GM18868 (cell line): ENCODE results near the gene ATP6V0A4.
"Not testable (repeated sequence)": the region's sequence is repeated elsewhere in the genome, so short reads cannot be mapped to it uniquely, and the experiment has no call there.

Experiments
- ATAC-seq: cut with Tn5 transposase; IDR thresholded peaks from one replicate; pipeline ENCODE4 v1.9.1; 2021; ENCODE audit warnings: mild to moderate bottlenecking, moderate library complexity; ENCODE audit not compliant: unreplicated experiment

ATP6V0A4 gene

GRCh38 chr7:138705167-138705566 lies 92.8 kb downstream of the ATP6V0A4 start:
- ATAC-seq = no peak

GRCh38 chr7:138701537-138701923 lies 96.5 kb downstream of the ATP6V0A4 start:
- no peak for ATAC-seq

GRCh38 chr7:138700857-138701536 lies 97.0 kb downstream of the ATP6V0A4 start, which contains the start of gene SVOPL:
Gene SVOPL, minus strand, starts transcription at chr7:138701362. Its CDS starts 22,317 bp downstream, at chr7:138679045.
- no peak for ATAC-seq

DNA sequence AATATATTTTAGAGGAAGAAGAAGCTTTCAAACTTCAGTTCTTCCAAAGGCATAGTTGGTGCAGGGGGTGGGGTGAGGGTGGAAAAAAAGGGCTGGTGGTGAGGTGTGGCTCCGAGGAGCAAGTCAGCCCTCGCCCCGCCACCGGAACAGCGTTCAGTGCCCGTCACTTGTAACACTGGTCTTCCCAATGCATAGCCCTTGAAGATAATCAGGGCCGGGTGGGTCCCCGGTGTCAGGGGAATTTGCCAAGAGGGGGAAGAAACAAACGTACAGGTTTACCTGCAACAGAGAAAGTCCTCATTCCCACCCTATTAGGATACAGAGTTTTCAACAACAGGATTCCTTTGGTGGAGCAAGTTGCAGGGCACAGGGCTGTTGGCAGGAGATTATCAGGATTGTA lies 98.3 kb downstream of the ATP6V0A4 start:
- ATAC-seq = no peak

DNA sequence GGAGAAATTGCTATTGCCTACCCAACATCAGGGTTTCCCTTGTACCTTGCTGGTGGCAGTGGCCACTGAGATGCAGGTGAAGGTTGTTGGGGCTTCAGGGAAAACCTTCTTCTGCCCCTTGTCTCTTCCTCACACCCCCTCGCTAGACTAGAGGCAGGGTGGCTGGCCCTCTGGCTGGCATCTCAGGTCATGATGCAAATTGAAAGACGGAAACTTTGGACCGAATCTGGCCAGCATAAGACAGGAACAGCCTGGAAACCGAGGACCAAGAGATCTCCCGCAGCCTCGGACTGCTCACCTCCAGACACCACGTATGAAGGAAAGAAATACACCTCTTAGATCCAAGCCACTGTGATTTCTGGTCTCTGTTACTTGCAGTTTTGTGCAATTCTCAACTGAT lies 99.7 kb downstream of the ATP6V0A4 start:
- no peak for ATAC-seq

DNA sequence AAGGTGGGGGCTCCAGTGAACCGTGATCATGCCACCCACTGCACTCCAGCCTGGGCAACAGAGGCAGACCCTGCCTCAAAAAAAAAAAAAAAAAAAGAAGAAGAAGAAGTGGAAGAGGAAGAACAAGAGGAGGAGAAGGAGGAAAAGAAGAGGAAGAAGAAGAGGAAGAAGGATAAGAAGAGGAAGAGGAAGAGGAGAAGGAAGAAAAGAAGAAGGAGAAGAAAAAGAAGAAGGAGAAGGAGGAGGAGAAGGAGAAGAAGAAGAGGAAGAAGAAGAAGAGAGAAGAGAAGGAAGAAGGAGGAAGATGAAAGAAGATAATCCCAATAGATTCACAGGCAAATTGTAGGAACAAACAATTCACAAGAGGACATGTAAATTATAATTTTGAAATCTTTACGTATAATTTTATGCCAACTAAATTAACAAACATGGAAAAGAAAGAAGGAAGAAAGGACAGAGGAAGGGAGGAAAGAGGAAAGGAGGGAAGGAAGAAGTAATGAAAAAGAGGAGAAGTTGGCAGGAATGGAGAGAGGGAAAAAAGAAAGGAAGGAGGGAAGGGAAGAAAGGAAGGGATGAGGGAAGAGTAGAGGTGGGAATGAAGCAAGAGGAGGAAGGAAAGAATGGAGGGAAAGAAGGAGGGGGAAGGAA lies 100.3 kb downstream of the ATP6V0A4 start:
- ATAC-seq = no peak

DNA sequence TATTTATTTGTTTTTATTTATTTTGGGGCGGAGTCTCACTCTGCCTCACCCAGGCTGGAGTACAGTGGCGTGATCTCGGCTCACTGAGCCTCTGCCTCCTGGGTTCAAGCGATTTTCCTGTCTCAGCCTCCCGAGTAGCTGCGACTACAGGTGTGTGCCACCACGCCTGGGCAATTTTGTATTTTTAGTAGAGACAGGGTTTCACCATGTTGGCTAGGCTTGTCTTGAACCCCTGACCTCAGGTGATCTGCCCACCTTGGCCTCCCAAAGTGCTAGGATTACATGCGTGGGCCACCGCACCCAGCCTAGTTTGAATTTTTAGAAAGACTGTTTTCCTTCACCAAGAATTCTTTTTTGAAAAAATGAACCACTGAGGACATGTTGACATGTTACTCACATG lies 102.2 kb downstream of the ATP6V0A4 start:
- not testable (repeated sequence) for ATAC-seq

DNA sequence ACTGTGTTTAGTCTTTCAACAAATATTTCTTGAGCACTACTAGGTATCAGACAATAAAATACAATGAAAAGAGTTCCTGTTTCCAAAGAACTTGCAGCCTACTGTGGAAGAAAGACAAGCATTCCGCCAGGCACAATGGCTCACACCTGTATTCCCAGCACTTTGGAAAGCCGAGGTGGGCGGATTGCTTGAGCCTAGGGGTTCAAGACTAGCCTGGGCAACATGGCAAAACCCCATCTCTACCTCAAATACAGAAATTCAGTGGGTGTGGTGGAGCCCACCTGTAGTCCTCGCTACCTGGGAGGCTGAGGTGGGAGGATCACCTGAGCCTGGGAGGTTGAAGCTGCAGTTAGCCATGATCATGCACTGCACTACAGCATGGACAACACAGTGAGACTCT lies 102.9 kb downstream of the ATP6V0A4 start:
- ATAC-seq = no peak

DNA sequence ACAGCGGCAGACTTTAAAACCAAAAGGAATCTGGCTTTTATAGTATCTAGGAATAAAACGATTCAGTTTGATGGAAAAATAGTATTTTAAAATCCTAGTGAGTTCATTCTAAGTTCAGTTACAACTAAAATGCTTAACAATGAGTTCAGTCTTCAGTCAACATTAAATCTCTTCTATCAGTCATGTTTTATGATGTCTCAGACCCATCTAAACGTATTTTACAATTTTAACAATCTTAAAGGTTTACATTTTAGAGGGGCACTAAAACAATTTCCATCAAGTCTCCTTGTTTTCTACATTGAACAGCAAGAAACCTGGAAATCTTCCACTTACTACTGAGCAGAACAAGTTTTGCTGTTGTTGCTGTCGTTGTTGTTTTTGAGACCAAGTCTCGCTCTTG lies 106.8 kb downstream of the ATP6V0A4 start:
- no peak for ATAC-seq

- no peak for ATAC-seq
These were observed 107.5 kb downstream of the ATP6V0A4 start for GRCh38 chr7:138690495-138690894.

DNA sequence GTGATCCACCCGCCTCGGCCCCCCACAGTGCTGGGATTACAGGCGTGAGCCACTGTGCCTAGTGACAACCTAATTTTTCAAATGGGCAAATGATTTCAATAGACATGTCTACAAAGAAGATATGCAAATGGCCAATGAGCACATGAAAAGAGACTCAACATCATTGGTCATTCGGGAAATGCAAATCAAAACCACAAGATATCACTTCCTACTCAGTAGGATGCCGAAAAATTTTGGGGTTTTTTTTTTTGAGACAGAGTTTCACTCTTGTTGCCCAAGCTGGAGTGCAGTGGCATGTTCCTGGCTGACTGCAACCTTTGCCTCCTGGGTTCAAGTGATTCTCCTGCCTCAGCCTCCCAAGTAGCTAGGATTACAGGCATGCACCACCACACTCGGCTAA lies 110.0 kb downstream of the ATP6V0A4 start:
- ATAC-seq = not testable (repeated sequence)

DNA sequence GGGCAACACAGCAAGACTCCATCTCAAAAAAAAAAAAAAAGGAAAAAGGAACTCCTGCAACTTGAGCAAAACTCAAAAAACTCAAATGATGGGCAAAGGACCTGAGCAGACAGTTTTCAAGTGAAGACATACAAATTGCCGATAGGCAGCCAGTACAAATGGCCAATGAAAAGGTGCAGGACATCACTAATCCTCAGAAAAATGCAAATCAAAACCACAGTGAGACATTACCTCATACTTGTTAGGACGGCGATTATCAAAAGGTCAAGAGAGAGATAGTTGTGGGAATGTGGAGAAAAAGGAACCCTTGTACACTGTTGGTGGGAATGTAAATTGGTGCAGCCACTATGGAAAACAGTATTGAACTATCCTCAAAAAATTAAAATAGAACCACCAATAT lies 113.7 kb downstream of the ATP6V0A4 start:
- ATAC-seq = no peak

GRCh38 chr7:138679793-138680192 lies 118.2 kb downstream of the ATP6V0A4 start:
- ATAC-seq = no peak

DNA sequence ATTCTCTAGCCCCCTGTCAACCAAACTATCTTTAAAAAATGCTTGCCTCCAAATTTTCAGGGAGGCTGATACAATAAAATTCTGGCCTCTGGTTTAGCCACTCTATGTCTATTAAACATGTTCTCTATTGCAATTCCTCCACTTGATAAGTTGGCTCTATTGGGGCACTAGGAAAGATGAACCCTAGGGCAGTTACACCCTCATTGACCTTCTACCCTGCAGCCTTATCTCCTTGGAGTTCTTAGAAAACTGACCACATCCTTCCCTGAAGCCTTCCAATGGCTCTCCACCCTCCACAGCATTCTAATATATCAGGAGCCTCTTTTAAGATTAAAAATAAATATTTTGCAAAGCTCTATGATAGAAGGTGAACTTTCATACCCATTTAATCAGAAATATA lies 127.4 kb downstream of the ATP6V0A4 start:
- ATAC-seq = no peak

GRCh38 chr7:138669364-138669763 lies 128.6 kb downstream of the ATP6V0A4 start:
- no peak for ATAC-seq

GRCh38 chr7:138668946-138669345 lies 129.1 kb downstream of the ATP6V0A4 start:
- no peak for ATAC-seq

GRCh38 chr7:138668229-138668596 lies 129.8 kb downstream of the ATP6V0A4 start:
- ATAC-seq = no peak

GRCh38 chr7:138667535-138668228 lies 130.3 kb downstream of the ATP6V0A4 start:
- no peak for ATAC-seq

- no peak for ATAC-seq
These were observed 131.6 kb downstream of the ATP6V0A4 start for GRCh38 chr7:138666385-138666784.

GRCh38 chr7:138665669-138666140 lies 132.3 kb downstream of the ATP6V0A4 start:
- ATAC-seq = no peak

GRCh38 chr7:138665249-138665648 lies 132.7 kb downstream of the ATP6V0A4 start:
- no peak for ATAC-seq
